DOHH2 (cell line): ENCODE data around the gene FAS.

Experiments
- H3F3A ChIP-seq: fragments of 200-600 bp; sonication (generic), shearing (Covaris generic); 2 replicates; pipeline ENCODE4 v1.6.0; 2016; ENCODE audit warnings: antibody characterized with exemption, mild to moderate bottlenecking; ENCODE audit not compliant: control insufficient read depth, insufficient read depth
- H3K27ac ChIP-seq: fragments of 200-600 bp; sonication (generic); 2 replicates; pipeline ENCODE4 v1.5.1; 2014; ENCODE audit warnings: low read depth, mild to moderate bottlenecking, low read length, moderate library complexity
- H3K27me3 ChIP-seq: fragments of 200-600 bp; sonication (generic); 2 replicates; pipeline ENCODE4 v1.6.1; 2014; ENCODE audit warnings: mild to moderate bottlenecking, low read length, mixed read lengths; ENCODE audit not compliant: control insufficient read depth
- H3K36me3 ChIP-seq: fragments of 200-600 bp; sonication (generic); 2 replicates; pipeline ENCODE4 v1.6.1; 2014; ENCODE audit warnings: mild to moderate bottlenecking, low read length, moderate library complexity, mixed read lengths; ENCODE audit not compliant: control insufficient read depth
- H3K4me1 ChIP-seq: fragments of 200-600 bp; sonication (generic); 2 replicates; pipeline ENCODE4 v1.6.1; 2014; ENCODE audit warnings: mild to moderate bottlenecking, low read length, mixed read lengths; ENCODE audit not compliant: control insufficient read depth
- H3K4me2 ChIP-seq: fragments of 200-600 bp; sonication (generic); 2 replicates; pipeline ENCODE4 v1.6.0; 2014; ENCODE audit warnings: mild to moderate bottlenecking, low read length, moderate library complexity
- H3K4me3 ChIP-seq: fragments of 200-600 bp; sonication (generic); 2 replicates; pipeline ENCODE4 v1.5.1; 2014; ENCODE audit warnings: mild to moderate bottlenecking, low read length, mixed read lengths
- H3K79me2 ChIP-seq: fragments of 200-600 bp; sonication (generic); 2 replicates; pipeline ENCODE4 v1.6.1; 2014; ENCODE audit warnings: mild to moderate bottlenecking, low read length, mixed read lengths; ENCODE audit not compliant: control insufficient read depth
- H3K9me2 ChIP-seq: fragments of 200-600 bp; sonication (generic); replicated peaks from 2 replicates; pipeline ENCODE4 v1.6.1; 2014; ENCODE audit warnings: mild to moderate bottlenecking, low read length, mixed read lengths; ENCODE audit not compliant: control insufficient read depth
- H3K9me3 ChIP-seq: fragments of 200-600 bp; sonication (generic); 2 replicates; pipeline ENCODE4 v1.6.1; 2014; ENCODE audit warnings: antibody characterized with exemption, low read length, mixed read lengths; ENCODE audit not compliant: control insufficient read depth, insufficient read depth
- H4K20me1 ChIP-seq: fragments of 200-600 bp; sonication (generic); 2 replicates; pipeline ENCODE4 v1.6.0; 2014; ENCODE audit warnings: low read depth, mild to moderate bottlenecking, antibody characterized with exemption, low read length, moderate library complexity; ENCODE audit not compliant: control insufficient read depth, insufficient read depth
- CTCF ChIP-seq: fragments of 200-600 bp; sonication (generic); IDR thresholded peaks from one replicate; pipeline ENCODE4 v1.5.1; 2014; ENCODE audit warnings: antibody characterized with exemption, mild to moderate bottlenecking, low read depth, low read length; ENCODE audit not compliant: poor library complexity, severe bottlenecking
- EZH2phosphoT487 ChIP-seq: fragments of 200-600 bp; sonication (generic); IDR thresholded peaks from 2 replicates; pipeline ENCODE4 v1.6.1; 2017; ENCODE audit warnings: borderline replicate concordance, mild to moderate bottlenecking, antibody characterized with exemption, low read length, moderate library complexity, mixed read lengths

FAS gene

GRCh38 chr10:89035461-89035860 is 44.9 kb downstream of the FAS start:
- Histone ChIP-seq H3K4me3 (no peak overlapping the region), H3K9me3 (no peaks in the 10 kb centered on the region), H3K9me2 (no peaks in the 10 kb centered on the region), H3K27ac (no peak overlapping the region), H3F3A (no peaks in the 10 kb centered on the region), H3K79me2 (no peaks in the 10 kb centered on the region), H3K4me1 (peaks cover 5% of the 10 kb centered on the region; the same call in 1 of the 2 replicates), H3K4me2 (no peak overlapping the region), H3K27me3 (peaks cover 5% of the 10 kb centered on the region; the same call in 1 of the 2 replicates), H4K20me1 (no peaks in the 10 kb centered on the region), H3K36me3 (no peaks in the 10 kb centered on the region)
- no peak for TF ChIP-seq EZH2phosphoT487
- no peak for TF ChIP-seq CTCF

- Histone ChIP-seq H3K36me3 (no peaks in the 10 kb centered on the region), H3K79me2 (no peaks in the 10 kb centered on the region), H3K4me2 (no peak overlapping the region), H3K27me3 (peaks cover 5% of the 10 kb centered on the region; the same call in 1 of the 2 replicates), H3K9me3 (no peaks in the 10 kb centered on the region), H3K4me1 (peaks cover 5% of the 10 kb centered on the region; the same call in 1 of the 2 replicates), H3K27ac (no peak overlapping the region), H3K9me2 (no peaks in the 10 kb centered on the region), H3F3A (no peaks in the 10 kb centered on the region), H4K20me1 (no peaks in the 10 kb centered on the region), H3K4me3 (no peak overlapping the region)
- TF ChIP-seq CTCF = no peak
- no peak for TF ChIP-seq EZH2phosphoT487
Measured at GRCh38 chr10:89037096-89037495, 46.5 kb downstream of the FAS start.

GRCh38 chr10:89042562-89042961 is 52.0 kb downstream of the FAS start:
- Histone ChIP-seq H3K9me2 (no peaks in the 10 kb centered on the region), H3K36me3 (no peaks in the 10 kb centered on the region), H4K20me1 (no peaks in the 10 kb centered on the region), H3K79me2 (no peaks in the 10 kb centered on the region), H3F3A (no peaks in the 10 kb centered on the region), H3K4me1 (no peaks in the 10 kb centered on the region), H3K27me3 (0 out of 2 replicates have a peak, but pooled peaks cover 6% of the 10 kb centered on the region), H3K4me3 (no peak overlapping the region), H3K27ac (no peak overlapping the region), H3K4me2 (no peak overlapping the region), H3K9me3 (no peaks in the 10 kb centered on the region)
- TF ChIP-seq CTCF (no peak), EZH2phosphoT487 (no peak)

DNA sequence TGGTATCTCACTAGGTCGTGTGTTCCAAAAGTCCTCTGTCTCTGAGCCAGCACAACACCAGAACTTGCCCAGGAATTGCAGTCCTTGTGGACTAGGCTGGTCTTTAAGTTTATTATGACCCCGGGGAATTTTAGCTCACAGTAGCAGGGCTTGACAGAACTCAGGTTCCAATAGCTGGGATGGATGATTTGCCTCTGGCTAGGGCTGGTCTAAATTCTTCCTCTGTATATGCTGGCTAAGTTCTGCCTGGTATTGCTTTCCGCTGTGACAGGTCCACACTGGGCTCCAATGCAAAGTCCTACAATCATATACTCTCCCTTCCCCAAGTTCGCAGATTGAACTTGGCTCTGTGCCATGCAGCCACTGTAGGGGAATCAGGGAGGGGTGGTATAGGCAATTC is 52.5 kb downstream of the FAS start:
- H3K9me3 ChIP-seq = no peaks in the 10 kb centered on the region
- no peaks in the 10 kb centered on the region for H4K20me1 ChIP-seq
- no peak overlapping the region for H3K27ac ChIP-seq
- no peaks in the 10 kb centered on the region for H3K79me2 ChIP-seq
- 0 out of 2 replicates have a peak, but pooled peaks cover 7% of the 10 kb centered on the region for H3K27me3 ChIP-seq
- H3F3A ChIP-seq = no peaks in the 10 kb centered on the region
- no peaks in the 10 kb centered on the region for H3K36me3 ChIP-seq
- H3K9me2 ChIP-seq = no peaks in the 10 kb centered on the region
- TF ChIP-seq EZH2phosphoT487 = no peak
- no peak for TF ChIP-seq CTCF
- no peaks in the 10 kb centered on the region for H3K4me1 ChIP-seq
- no peak overlapping the region for H3K4me2 ChIP-seq
- no peak overlapping the region for H3K4me3 ChIP-seq
